Pancreas (tissue), 10 donors: ENCODE measurements around the gene SPP1. TPM values are rescaled to one million over a fixed set of nuclear protein-coding genes. Genes with fewer than 3 reads are reported as not detected.

Experiments used
- ATAC-seq, 4 donors: fragments of 200-7000 bp; cut with Tn5 transposase; one replicate each; pipeline versions ENCODE4 v1.8.0 to v1.9.1; 2020; ENCODE audit warnings: mild to moderate bottlenecking in 4 of 4, moderate library complexity in 4 of 4
- DNase-seq, 6 donors: peaks; one replicate each; pipeline ENCODE4 v3.0.0-alpha.2; 2020
- FAIRE-seq: peaks from 2 replicates; lab custom pipeline; 2012; peaks lifted over from hg19 to GRCh38; lab: Jason Lieb, UNC
- H3K27ac ChIP-seq, 4 donors: fragments of 200-600 bp; sonication (generic); 1 replicate in 3 of 4; 2 replicates in 1 of 4; pipeline versions ENCODE4 v1.5.0 to v1.8.0; 2020
- H3K27me3 ChIP-seq, 4 donors: fragments of 200-600 bp; one replicate each; pipeline ENCODE4 v1.8.0; 2021
- H3K36me3 ChIP-seq, 3 donors: fragments of 200-600 bp; sonication (generic) in 1 of 3; one replicate each; pipeline versions ENCODE4 v1.5.0 to v1.8.0; 2020 to 2021
- H3K4me1 ChIP-seq, 3 donors: fragments of 200-600 bp; one replicate each; pipeline ENCODE4 v1.8.0; 2021
- H3K4me3 ChIP-seq, 4 donors: fragments of 200-600 bp; sonication (generic) in 2 of 4; one replicate each; pipeline versions ENCODE4 v1.5.0 to v1.8.0; 2020 to 2021
- H3K9me3 ChIP-seq, 4 donors: fragments of 200-600 bp; one replicate each; pipeline ENCODE4 v1.8.0; 2021
- WGBS, 2 donors: extraction: QIAGEN DNeasy Blood & Tissue Kit; methylation state at CpG; one replicate each; pipeline ENCODE4 v1.1.7; 2013; 5-methylcytosine and 5-hydroxymethylcytosine counted together
- intact Hi-C, 3 donors: fragments of 100-400 bp; cut with DNase I; formaldehyde crosslinking; loops; one replicate each; pipeline versions ENCODE4 v1.11.1 to v1.14.2; 2022
- polyA plus RNA-seq, 2 donors: library from polyadenylated mRNA; stranded (reverse); fragments of 200-250 nt; gene quantifications; one replicate each; pipeline ENCODE4 v1.2.3, GENCODE V29; 2013
- total RNA-seq, 6 donors: library from RNA; stranded (reverse); fragmentation: NEBNext Ultra II Directional in 4 of 6; extraction: Animal tissue kit (Norgen Biotek cat#: 25700) in 4 of 6; gene quantifications; one replicate each; pipeline versions ENCODE4 v1.2.1 to v1.2.4, GENCODE V29; 2021 to 2023
- TF ChIP-seq, protein P1 (sequence below), 4 donors: fragments of 200-600 bp; sonication (generic) in 3 of 4; IDR thresholded peaks; one replicate each; pipeline versions ENCODE4 v1.5.0 to v1.8.0; 2021; ENCODE audit warnings: antibody characterized with exemption in 4 of 4
- donor health status: healthy with polysubstance abuse.
- donor health status: DM: no; HTN: no; CAD: no; lungs with moderate emphysema.
- donor health status: DM: no; HTN: no; CAD: no.
- donor health status: control.
- donor health status: control.
- donor health status: Bipolar disorder and iron deficiency.
- donor health status: DM: yes; HTN: yes; CAD: no.
- donor health status: DM: no; HTN: no; CAD: no.
- donor health status: DM: no; HTN: no; CAD: no.
- donor health status: DM: yes; HTN: yes; CAD: no.

Gene SPP1
- total and polyA plus RNA-seq, 8 donors, result 55.4 to 1,351 (median 166) TPM

DNA sequence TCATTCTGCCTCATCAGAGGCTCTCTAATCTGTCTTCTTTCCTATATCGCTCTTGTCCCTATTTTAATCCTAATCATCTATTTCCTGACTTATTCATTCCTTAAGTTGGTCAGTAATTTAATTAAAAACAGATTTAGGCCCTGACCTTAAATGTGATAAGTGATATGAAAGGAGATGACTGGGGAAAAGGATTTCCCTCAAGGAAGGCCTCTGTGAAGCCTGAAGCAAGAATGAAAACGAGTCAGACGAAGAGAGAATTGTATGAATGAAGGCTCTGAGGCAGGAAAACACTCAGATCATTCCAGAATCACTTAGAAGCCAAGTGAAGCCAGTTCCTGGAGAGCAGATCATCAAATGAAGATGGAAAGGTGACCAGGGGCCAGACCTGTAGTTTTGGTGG is 54.0 kb downstream of the SPP1 start:
- ATAC-seq (no peak), FAIRE-seq (no peak), DNase-seq (no peak)
- 83 to 90% methylated on average over 3 of the region's 3 CpGs for WGBS, 2 donors
- Histone ChIP-seq H3K27ac (no peak overlapping the region), H3K9me3 (no peaks in the 10 kb centered on the region), H3K36me3 (no peaks in the 10 kb centered on the region), H3K27me3 (no peaks in the 10 kb centered on the region), H3K4me1 (no peaks in the 10 kb centered on the region), H3K4me3 (no peak overlapping the region)
- intact Hi-C loops, result no loop called here
- TF ChIP-seq, protein P1, sequence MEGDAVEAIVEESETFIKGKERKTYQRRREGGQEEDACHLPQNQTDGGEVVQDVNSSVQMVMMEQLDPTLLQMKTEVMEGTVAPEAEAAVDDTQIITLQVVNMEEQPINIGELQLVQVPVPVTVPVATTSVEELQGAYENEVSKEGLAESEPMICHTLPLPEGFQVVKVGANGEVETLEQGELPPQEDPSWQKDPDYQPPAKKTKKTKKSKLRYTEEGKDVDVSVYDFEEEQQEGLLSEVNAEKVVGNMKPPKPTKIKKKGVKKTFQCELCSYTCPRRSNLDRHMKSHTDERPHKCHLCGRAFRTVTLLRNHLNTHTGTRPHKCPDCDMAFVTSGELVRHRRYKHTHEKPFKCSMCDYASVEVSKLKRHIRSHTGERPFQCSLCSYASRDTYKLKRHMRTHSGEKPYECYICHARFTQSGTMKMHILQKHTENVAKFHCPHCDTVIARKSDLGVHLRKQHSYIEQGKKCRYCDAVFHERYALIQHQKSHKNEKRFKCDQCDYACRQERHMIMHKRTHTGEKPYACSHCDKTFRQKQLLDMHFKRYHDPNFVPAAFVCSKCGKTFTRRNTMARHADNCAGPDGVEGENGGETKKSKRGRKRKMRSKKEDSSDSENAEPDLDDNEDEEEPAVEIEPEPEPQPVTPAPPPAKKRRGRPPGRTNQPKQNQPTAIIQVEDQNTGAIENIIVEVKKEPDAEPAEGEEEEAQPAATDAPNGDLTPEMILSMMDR (IDR thresholded peaks at IDR 0.05), result no peak

DNA sequence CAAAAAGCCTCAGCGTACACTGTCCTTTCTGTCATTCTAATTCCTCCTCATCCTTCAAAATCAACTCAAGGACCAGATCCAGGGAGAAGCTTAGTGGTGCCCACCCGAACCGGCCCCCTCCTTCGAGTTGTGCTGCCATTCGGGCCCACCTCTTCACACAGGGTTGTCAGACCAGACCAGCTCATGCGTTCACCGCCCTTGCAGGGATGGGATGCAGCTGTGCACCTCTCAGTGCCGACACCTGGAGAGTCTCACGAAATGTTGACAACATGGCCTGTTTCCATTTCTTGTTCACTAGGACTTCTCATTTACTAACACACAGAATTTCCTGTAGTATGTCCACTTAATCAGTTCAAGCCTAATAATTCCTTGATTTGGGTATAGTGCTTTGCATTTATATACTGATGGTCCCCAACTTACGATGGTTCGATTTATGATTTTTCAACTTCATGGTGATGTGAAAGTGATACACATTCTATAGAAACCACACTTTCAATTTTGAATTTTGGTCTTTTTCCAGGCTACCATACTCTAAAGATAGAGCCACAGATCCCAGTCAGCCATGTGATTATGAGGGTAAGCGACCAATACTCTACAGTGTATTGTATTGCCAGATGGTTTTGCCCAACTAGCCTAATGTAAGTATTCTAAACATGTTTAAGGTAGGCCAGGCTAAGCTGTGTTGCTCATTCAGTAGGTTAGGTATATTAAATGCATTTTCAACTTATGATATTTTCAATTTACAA is 55.2 kb downstream of the SPP1 start:
- intact Hi-C loops, result loop anchor here in 1 of 3 donors (10.0 kb wide), 1 partner anchor 184 kb away; no protein-coding TSS in a partner anchor
- no peak for ATAC-seq
- whole genome bisulfite sequencing, 2 donors, result 71 to 73% methylated on average over 12 of the region's 12 CpGs
- no peak for DNase-seq
- H3K9me3 ChIP-seq, result no peaks in the 10 kb centered on the region
- no peaks in the 10 kb centered on the region for H3K4me1 ChIP-seq
- no peaks in the 10 kb centered on the region for H3K27me3 ChIP-seq
- H3K4me3 ChIP-seq, result no peak overlapping the region
- no peak overlapping the region for H3K27ac ChIP-seq
- no peaks in the 10 kb centered on the region for H3K36me3 ChIP-seq
- TF ChIP-seq, protein P1 (IDR thresholded peaks at IDR 0.05), result no peak
- no peak for FAIRE-seq

Other genes with a start within 250 kb of the SPP1 start
- under 1 TPM in 1 of 6 donors, not detected in 5; 0.37 TPM for gene IBSP, start 176.2 kb upstream of the SPP1 start, total RNA-seq
- not detected for gene IBSP, start 176.2 kb upstream of the SPP1 start, polyA plus RNA-seq
- not detected for gene MEPE, start 142.7 kb upstream of the SPP1 start, total RNA-seq
- gene MEPE, start 142.7 kb upstream of the SPP1 start, polyA plus RNA-seq, result not detected
- gene PKD2, start 31.9 kb downstream of the SPP1 start, total RNA-seq, result 10 to 100 TPM in 4 of 6 donors, 1 to 10 TPM in 2; 9.1 to 21.6 (median 11.5) TPM
- 10 to 100 TPM in 1 of 2 donors, 1 to 10 TPM in 1; 7.6 to 17.0 TPM for gene PKD2, start 31.9 kb downstream of the SPP1 start, polyA plus RNA-seq
- gene ABCG2, start 182.9 kb downstream of the SPP1 start, total RNA-seq, result under 1 TPM; 0.24 to 0.97 (median 0.45) TPM
- under 1 TPM; 0.23 to 0.68 TPM for gene ABCG2, start 182.9 kb downstream of the SPP1 start, polyA plus RNA-seq